HG02981 (cell line): ENCODE results near the gene KRTAP20-3.

ENCODE experiments used
- ATAC-seq: cut with Tn5 transposase; IDR thresholded peaks from one replicate; pipeline ENCODE4 v1.9.1; 2021; ENCODE audit warnings: mild to moderate bottlenecking, moderate library complexity; ENCODE audit not compliant: unreplicated experiment

KRTAP20-3 gene

GRCh38 chr21:30676737-30677136 lies 34.1 kb downstream of the KRTAP20-3 start:
- no peak for ATAC-seq

- ATAC-seq: no peak
Measured at GRCh38 chr21:30680586-30680985, 37.9 kb downstream of the KRTAP20-3 start.

GRCh38 chr21:30684506-30684905 lies 41.8 kb downstream of the KRTAP20-3 start:
- ATAC-seq: no peak

GRCh38 chr21:30689822-30690221 lies 47.2 kb downstream of the KRTAP20-3 start:
- ATAC-seq: no peak
